ENCODE results near the gene TBC1D10A.

DNA sequence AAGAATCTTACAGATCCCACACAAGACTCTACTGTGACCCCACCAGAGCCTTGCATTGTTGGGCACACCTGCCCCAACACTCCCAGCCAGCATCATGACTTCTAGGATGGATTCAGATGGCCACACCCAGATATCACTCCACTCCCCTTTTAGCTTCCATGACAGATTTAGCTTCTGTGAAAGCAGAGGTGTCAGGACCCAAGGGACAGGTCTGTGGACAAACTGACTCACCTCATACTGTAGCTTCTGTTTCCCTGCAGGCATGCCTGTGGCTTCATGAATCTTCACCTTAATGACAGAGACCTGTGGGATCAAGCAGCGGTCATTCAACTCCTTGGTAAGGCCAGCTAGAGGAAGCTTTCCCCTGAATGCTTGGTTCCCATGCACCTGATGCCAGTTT, 8.5 kb upstream of the TBC1D10A start:
- TF ChIP-seq POLR2A (IDR thresholded peaks at IDR 0.05) (no peak), POLR2AphosphoS5 (IDR thresholded peaks at IDR 0.05) (no peak)
- TF ChIP-seq, protein P1, sequence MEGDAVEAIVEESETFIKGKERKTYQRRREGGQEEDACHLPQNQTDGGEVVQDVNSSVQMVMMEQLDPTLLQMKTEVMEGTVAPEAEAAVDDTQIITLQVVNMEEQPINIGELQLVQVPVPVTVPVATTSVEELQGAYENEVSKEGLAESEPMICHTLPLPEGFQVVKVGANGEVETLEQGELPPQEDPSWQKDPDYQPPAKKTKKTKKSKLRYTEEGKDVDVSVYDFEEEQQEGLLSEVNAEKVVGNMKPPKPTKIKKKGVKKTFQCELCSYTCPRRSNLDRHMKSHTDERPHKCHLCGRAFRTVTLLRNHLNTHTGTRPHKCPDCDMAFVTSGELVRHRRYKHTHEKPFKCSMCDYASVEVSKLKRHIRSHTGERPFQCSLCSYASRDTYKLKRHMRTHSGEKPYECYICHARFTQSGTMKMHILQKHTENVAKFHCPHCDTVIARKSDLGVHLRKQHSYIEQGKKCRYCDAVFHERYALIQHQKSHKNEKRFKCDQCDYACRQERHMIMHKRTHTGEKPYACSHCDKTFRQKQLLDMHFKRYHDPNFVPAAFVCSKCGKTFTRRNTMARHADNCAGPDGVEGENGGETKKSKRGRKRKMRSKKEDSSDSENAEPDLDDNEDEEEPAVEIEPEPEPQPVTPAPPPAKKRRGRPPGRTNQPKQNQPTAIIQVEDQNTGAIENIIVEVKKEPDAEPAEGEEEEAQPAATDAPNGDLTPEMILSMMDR (IDR thresholded peaks at IDR 0.05), result no peak

Data from prostate gland (tissue), 2 donors.